M059J (cell line): Measurements from ENCODE around the gene FSTL5. TPM values are rescaled to one million over a fixed set of nuclear protein-coding genes. Genes with fewer than 3 reads are reported as not detected.

Source experiments
- DNase-seq: peaks from one replicate; pipeline ENCODE4 v3.0.0-alpha.2; 2012; ENCODE audit warnings: low read depth
- total RNA-seq: library from RNA; depleted of rRNA; stranded (reverse); fragments of >200 nt; shearing (Covaris generic); gene quantifications from 2 replicates; pipeline ENCODE4 v1.2.3, GENCODE V29; 2014

The FSTL5 gene
- total RNA-seq, 1 experiment from 2014 or later = 0.12 TPM

- DNase-seq = no peak
These were observed 582.3 kb downstream of the FSTL5 start for GRCh38 chr4:161581262-161582230.

- DNase-seq = peak; percentile 78
These were observed 586.1 kb downstream of the FSTL5 start for GRCh38 chr4:161577579-161578301.

GRCh38 chr4:161573836-161574235 is 590.0 kb downstream of the FSTL5 start:
- peak; percentile 44 for DNase-seq

GRCh38 chr4:161564230-161564834 is 599.5 kb downstream of the FSTL5 start:
- DNase-seq = no peak

GRCh38 chr4:161555689-161556660 is 607.8 kb downstream of the FSTL5 start:
- DNase-seq = peak; percentile 55

DNA sequence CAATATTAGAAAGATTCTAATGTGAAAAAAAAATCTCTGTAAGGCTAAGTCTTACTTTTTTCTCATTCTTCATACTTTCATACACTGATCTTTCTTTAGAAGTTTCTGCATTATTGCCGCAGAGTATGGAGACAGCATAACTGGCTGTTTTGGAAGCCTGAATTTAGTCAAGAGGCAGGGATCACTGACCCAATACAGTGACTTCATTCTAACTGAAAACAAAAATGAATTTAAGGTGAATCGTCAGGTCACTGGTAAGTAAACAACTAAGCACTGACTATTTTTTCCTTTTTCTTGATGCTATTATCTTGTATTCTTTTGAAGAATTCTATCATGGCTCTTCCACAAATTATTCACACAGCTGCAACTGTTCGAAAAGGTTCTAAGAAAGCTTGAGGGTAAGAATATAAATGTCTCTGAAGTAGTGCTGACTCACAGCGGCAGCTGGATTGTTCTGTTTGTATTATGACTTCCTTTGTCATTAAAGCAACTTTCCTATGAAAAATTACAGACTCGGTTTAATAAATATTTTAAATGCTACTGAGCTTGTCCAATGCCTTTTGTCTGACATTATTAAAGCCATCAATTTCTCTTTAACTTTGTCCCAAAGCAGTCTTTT is 609.3 kb downstream of the FSTL5 start:
- DNase-seq = peak; percentile 58

GRCh38 chr4:161546902-161547301 is 616.9 kb downstream of the FSTL5 start:
- peak; percentile 32 for DNase-seq

- DNase-seq = no peak
These were observed 623.5 kb downstream of the FSTL5 start for GRCh38 chr4:161540265-161540664.

DNA sequence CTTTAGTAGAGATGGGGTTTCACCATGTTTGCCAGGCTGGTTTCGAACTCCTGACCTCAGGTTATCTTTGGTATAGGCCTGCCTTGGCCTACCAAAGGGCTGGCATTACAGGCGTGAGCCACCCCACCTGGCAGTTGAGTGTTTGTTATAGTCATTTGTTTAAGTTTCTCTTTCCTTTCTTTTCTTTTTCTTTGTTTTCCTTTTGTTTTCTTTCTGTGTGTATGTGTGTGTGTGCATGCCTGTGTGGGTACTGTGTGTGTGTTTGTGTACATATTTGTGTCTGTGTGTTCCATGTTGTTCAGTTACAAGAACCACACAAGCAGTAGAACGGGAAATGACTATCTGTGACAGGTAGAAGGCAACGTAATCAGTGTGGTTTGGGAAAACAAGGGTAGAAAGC is 624.9 kb downstream of the FSTL5 start:
- DNase-seq = no peak

- DNase-seq = no peak
These were observed 633.1 kb downstream of the FSTL5 start for GRCh38 chr4:161530710-161531109.

DNA sequence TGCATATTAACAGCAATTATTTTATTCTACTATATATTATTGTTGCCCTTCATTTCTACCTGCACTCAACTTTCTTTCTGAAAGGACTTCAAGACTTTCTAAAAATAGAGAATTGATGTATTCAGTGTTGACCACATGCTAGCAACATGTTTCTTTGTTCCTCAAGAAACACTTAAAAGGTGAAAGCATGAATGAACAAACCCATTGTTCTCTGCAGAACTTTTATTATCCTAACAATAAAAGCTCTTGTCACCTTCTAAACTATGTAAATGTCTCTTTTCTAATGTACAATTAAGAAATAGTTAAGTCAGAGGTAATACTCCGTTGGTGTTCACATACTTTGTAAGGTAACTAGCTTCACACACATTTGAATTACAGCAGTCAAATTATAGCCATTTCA is 638.7 kb downstream of the FSTL5 start:
- no peak for DNase-seq

GRCh38 chr4:161522031-161522430 is 641.8 kb downstream of the FSTL5 start:
- DNase-seq = no peak

- DNase-seq = no peak
These were observed 644.2 kb downstream of the FSTL5 start for GRCh38 chr4:161519611-161520010.

- DNase-seq = no peak
These were observed 645.9 kb downstream of the FSTL5 start for GRCh38 chr4:161517941-161518340.

DNA sequence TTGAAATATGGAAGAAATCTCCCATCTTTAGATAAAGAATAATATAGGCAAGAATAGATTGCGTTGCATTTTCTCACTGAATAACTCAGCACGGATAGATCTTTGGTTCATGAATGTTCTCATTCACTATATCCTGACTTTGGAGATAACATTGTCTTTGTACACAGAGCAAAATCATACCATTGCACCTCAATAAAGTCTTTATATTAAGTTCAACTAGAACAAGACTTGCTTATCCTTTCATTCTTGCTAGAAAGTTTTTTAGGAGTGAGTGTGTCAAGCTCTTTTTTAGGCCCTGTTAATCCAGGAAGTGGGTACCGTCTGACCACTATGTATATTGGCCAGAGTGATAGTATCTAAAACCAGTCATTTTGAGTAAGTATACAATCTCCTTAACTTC is 658.7 kb downstream of the FSTL5 start:
- no peak for DNase-seq

DNA sequence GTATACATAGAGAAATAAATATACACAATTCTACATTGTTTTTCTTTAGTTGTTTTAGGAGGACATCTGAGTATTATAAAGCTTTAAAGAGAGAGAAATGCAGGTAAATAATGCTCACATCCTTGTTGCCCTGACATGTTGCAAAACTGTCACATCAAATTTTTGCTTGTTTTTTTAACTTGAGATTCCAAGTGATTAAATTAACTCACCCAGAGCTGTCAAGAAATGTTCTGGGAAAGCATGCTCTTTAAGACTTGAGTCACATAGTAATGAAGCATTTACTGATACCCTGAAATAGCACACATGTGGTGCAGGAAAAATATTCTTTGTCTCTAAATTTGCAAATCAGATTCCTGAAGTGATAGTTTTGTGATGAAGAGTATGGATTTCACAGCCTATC is 665.6 kb downstream of the FSTL5 start:
- DNase-seq = no peak

DNA sequence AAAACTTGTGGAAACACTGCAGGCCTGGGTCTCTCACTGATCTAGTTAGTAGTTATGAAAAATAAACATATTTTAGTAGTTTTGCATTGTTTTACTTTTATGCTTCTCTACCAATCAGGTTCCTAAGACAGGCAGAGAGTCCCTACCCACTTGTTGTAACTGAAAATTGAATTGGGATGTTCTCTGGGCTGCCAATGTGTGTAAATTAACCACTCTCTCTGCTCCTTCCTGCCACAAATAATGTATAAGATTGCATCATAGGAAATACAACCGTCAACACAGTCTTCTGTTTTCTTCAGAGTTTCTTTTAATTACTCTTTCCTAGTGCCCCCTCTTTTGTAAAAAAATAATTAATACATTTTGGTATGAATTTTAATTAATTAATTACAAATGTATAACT is 677.3 kb downstream of the FSTL5 start:
- no peak for DNase-seq

DNA sequence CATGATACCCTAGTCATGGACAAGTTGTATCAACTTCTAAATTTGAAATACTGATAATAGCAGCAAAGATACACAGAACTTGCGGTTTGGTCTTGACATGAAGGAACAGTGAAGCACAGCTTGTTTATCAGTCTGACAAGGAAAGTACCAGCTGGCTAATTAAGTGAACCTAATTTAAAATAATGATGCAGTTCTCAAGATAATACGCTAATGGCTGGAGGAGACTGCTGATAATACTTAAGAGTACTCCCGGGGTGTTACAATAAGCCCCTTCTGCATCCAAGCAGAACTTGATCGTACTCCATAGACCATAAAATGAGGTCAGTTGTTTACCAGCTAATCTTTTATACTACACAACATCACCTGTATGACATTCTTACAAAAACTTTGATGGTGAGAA is 697.5 kb downstream of the FSTL5 start:
- no peak for DNase-seq

DNA sequence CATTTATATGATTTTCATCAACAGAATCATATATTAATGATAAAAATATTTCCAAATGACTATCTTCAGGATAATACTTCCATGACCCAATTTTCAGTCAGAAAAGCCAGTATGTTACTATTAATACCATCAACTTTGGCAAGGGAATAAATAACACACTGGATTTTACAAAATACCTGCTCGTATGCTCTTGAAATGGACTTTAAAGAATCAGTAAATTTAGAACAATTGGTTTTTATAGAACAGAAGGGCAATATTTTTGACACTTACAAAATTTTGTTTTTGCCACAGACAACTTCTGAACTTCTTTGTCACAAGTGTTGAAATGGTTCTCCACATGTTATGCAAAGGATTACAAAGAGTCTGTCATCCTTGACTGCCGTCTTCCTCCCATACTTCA is 700.4 kb downstream of the FSTL5 start:
- DNase-seq = no peak

DNA sequence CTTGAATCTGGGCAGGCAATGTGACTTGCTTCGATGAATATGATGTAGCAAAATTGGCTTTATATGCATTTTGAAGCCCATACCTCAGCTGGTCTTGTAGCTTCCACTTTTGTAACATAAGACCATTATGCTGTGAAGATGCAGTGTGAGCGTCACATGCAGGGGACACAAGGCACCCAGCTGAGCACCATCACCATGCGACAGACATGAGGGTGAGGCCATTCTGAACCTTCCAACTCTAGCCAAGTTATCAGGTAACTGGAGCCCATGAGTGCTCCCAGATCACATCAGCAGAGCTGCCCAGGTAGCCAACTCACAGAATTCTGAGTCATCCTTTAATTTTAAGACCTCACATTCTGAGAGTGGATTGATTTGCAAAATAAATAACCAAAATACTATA is 705.9 kb downstream of the FSTL5 start:
- no peak for DNase-seq

DNA sequence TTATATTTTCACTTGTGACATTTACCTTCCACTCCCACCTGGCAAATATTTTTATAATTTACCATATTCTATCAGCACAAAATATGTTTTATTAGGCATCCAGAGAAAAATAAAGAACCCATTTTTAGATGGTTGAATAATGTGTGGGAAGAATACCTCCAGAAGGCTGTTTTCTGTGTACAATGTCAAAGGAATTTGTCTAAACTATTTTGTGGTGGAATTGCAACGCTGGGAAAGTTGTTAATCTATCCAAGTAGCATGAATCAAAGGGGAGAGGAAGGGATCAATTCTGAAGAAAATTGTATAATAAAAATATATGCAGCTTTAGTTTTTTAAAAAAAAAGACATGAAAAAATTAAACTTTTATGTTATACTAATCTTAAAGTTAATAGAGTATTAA is 706.5 kb downstream of the FSTL5 start:
- no peak for DNase-seq
